OCI-LY1 (cell line): ENCODE data around the gene NEGR1.

Source experiments
- EZH2 ChIP-seq: fragments of 200-600 bp; sonication (generic), shearing (Covaris generic); IDR thresholded peaks from 2 replicates; pipeline ENCODE4 v1.8.0; 2017; ENCODE audit warnings: borderline replicate concordance, mixed run types, mild to moderate bottlenecking, antibody characterized with exemption, low read length, moderate library complexity, mixed read lengths
- TF ChIP-seq, protein P1 (sequence below): fragments of 200-600 bp; sonication (generic), shearing (Covaris generic); IDR thresholded peaks from 2 replicates; pipeline ENCODE4 v1.5.1; 2017; ENCODE audit warnings: mild to moderate bottlenecking, antibody characterized with exemption, low read length, moderate library complexity, mixed read lengths

- TF ChIP-seq, protein P1, sequence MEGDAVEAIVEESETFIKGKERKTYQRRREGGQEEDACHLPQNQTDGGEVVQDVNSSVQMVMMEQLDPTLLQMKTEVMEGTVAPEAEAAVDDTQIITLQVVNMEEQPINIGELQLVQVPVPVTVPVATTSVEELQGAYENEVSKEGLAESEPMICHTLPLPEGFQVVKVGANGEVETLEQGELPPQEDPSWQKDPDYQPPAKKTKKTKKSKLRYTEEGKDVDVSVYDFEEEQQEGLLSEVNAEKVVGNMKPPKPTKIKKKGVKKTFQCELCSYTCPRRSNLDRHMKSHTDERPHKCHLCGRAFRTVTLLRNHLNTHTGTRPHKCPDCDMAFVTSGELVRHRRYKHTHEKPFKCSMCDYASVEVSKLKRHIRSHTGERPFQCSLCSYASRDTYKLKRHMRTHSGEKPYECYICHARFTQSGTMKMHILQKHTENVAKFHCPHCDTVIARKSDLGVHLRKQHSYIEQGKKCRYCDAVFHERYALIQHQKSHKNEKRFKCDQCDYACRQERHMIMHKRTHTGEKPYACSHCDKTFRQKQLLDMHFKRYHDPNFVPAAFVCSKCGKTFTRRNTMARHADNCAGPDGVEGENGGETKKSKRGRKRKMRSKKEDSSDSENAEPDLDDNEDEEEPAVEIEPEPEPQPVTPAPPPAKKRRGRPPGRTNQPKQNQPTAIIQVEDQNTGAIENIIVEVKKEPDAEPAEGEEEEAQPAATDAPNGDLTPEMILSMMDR = no peak
- no peak for TF ChIP-seq EZH2
Observed at GRCh38 chr1:71792264-71792663, 490.1 kb downstream of the NEGR1 start.
